DOHH2 (cell line): ENCODE results near the gene TP53AIP1.

Source experiments
- H3F3A ChIP-seq: fragments of 200-600 bp; sonication (generic), shearing (Covaris generic); 2 replicates; pipeline ENCODE4 v1.6.0; 2016; ENCODE audit warnings: antibody characterized with exemption, mild to moderate bottlenecking; ENCODE audit not compliant: control insufficient read depth, insufficient read depth
- H3K27ac ChIP-seq: fragments of 200-600 bp; sonication (generic); 2 replicates; pipeline ENCODE4 v1.5.1; 2014; ENCODE audit warnings: low read depth, mild to moderate bottlenecking, low read length, moderate library complexity
- H3K27me3 ChIP-seq: fragments of 200-600 bp; sonication (generic); 2 replicates; pipeline ENCODE4 v1.6.1; 2014; ENCODE audit warnings: mild to moderate bottlenecking, low read length, mixed read lengths; ENCODE audit not compliant: control insufficient read depth
- H3K36me3 ChIP-seq: fragments of 200-600 bp; sonication (generic); 2 replicates; pipeline ENCODE4 v1.6.1; 2014; ENCODE audit warnings: mild to moderate bottlenecking, low read length, moderate library complexity, mixed read lengths; ENCODE audit not compliant: control insufficient read depth
- H3K4me1 ChIP-seq: fragments of 200-600 bp; sonication (generic); 2 replicates; pipeline ENCODE4 v1.6.1; 2014; ENCODE audit warnings: mild to moderate bottlenecking, low read length, mixed read lengths; ENCODE audit not compliant: control insufficient read depth
- H3K4me2 ChIP-seq: fragments of 200-600 bp; sonication (generic); 2 replicates; pipeline ENCODE4 v1.6.0; 2014; ENCODE audit warnings: mild to moderate bottlenecking, low read length, moderate library complexity
- H3K4me3 ChIP-seq: fragments of 200-600 bp; sonication (generic); 2 replicates; pipeline ENCODE4 v1.5.1; 2014; ENCODE audit warnings: mild to moderate bottlenecking, low read length, mixed read lengths
- H3K79me2 ChIP-seq: fragments of 200-600 bp; sonication (generic); 2 replicates; pipeline ENCODE4 v1.6.1; 2014; ENCODE audit warnings: mild to moderate bottlenecking, low read length, mixed read lengths; ENCODE audit not compliant: control insufficient read depth
- H3K9me2 ChIP-seq: fragments of 200-600 bp; sonication (generic); replicated peaks from 2 replicates; pipeline ENCODE4 v1.6.1; 2014; ENCODE audit warnings: mild to moderate bottlenecking, low read length, mixed read lengths; ENCODE audit not compliant: control insufficient read depth
- H3K9me3 ChIP-seq: fragments of 200-600 bp; sonication (generic); 2 replicates; pipeline ENCODE4 v1.6.1; 2014; ENCODE audit warnings: antibody characterized with exemption, low read length, mixed read lengths; ENCODE audit not compliant: control insufficient read depth, insufficient read depth
- H4K20me1 ChIP-seq: fragments of 200-600 bp; sonication (generic); 2 replicates; pipeline ENCODE4 v1.6.0; 2014; ENCODE audit warnings: low read depth, mild to moderate bottlenecking, antibody characterized with exemption, low read length, moderate library complexity; ENCODE audit not compliant: control insufficient read depth, insufficient read depth
- EZH2phosphoT487 ChIP-seq: fragments of 200-600 bp; sonication (generic); IDR thresholded peaks from 2 replicates; pipeline ENCODE4 v1.6.1; 2017; ENCODE audit warnings: borderline replicate concordance, mild to moderate bottlenecking, antibody characterized with exemption, low read length, moderate library complexity, mixed read lengths
- TF ChIP-seq, protein P1 (sequence below): fragments of 200-600 bp; sonication (generic); IDR thresholded peaks from one replicate; pipeline ENCODE4 v1.5.1; 2014; ENCODE audit warnings: antibody characterized with exemption, mild to moderate bottlenecking, low read depth, low read length; ENCODE audit not compliant: poor library complexity, severe bottlenecking

The TP53AIP1 gene

GRCh38 chr11:128893578-128894285, 48.9 kb downstream of the TP53AIP1 start:
- Histone ChIP-seq H3K27me3 (peaks cover 50% of the 10 kb centered on the region), H3K27ac (no peak overlapping the region), H3K9me3 (no peaks in the 10 kb centered on the region), H3K4me3 (no peak overlapping the region), H3K4me2 (no peak overlapping the region), H3K4me1 (no peaks in the 10 kb centered on the region), H3K36me3 (no peaks in the 10 kb centered on the region), H3K9me2 (no peaks in the 10 kb centered on the region), H3F3A (no peaks in the 10 kb centered on the region), H3K79me2 (no peaks in the 10 kb centered on the region), H4K20me1 (no peaks in the 10 kb centered on the region)
- TF ChIP-seq EZH2phosphoT487 = no peak
- TF ChIP-seq, protein P1, sequence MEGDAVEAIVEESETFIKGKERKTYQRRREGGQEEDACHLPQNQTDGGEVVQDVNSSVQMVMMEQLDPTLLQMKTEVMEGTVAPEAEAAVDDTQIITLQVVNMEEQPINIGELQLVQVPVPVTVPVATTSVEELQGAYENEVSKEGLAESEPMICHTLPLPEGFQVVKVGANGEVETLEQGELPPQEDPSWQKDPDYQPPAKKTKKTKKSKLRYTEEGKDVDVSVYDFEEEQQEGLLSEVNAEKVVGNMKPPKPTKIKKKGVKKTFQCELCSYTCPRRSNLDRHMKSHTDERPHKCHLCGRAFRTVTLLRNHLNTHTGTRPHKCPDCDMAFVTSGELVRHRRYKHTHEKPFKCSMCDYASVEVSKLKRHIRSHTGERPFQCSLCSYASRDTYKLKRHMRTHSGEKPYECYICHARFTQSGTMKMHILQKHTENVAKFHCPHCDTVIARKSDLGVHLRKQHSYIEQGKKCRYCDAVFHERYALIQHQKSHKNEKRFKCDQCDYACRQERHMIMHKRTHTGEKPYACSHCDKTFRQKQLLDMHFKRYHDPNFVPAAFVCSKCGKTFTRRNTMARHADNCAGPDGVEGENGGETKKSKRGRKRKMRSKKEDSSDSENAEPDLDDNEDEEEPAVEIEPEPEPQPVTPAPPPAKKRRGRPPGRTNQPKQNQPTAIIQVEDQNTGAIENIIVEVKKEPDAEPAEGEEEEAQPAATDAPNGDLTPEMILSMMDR = no peak

- H3K9me3 ChIP-seq = no peaks in the 10 kb centered on the region
- no peak overlapping the region for H3K4me2 ChIP-seq
- H4K20me1 ChIP-seq = no peaks in the 10 kb centered on the region
- no peaks in the 10 kb centered on the region for H3F3A ChIP-seq
- H3K4me3 ChIP-seq = no peak overlapping the region
- no peak overlapping the region for H3K27ac ChIP-seq
- H3K27me3 ChIP-seq = peaks cover 54% of the 10 kb centered on the region
- H3K36me3 ChIP-seq = no peaks in the 10 kb centered on the region
- TF ChIP-seq, protein P1 = no peak
- TF ChIP-seq EZH2phosphoT487 = no peak
- no peaks in the 10 kb centered on the region for H3K9me2 ChIP-seq
- H3K79me2 ChIP-seq = no peaks in the 10 kb centered on the region
- no peaks in the 10 kb centered on the region for H3K4me1 ChIP-seq
Measured at GRCh38 chr11:128892866-128893565, 49.7 kb downstream of the TP53AIP1 start.

GRCh38 chr11:128891913-128892398, 50.7 kb downstream of the TP53AIP1 start:
- Histone ChIP-seq H3K36me3 (no peaks in the 10 kb centered on the region), H3K4me2 (no peak overlapping the region), H3K4me1 (no peaks in the 10 kb centered on the region), H3K4me3 (no peak overlapping the region), H3F3A (no peaks in the 10 kb centered on the region), H3K9me3 (no peaks in the 10 kb centered on the region), H3K79me2 (no peaks in the 10 kb centered on the region), H3K27me3 (peaks cover 58% of the 10 kb centered on the region), H4K20me1 (no peaks in the 10 kb centered on the region), H3K27ac (no peak overlapping the region), H3K9me2 (no peaks in the 10 kb centered on the region)
- TF ChIP-seq, protein P1 = no peak
- TF ChIP-seq EZH2phosphoT487 = no peak; the same call in 1 of the 2 replicates
